ENCODE measurements around the gene BACH2.

BACH2 gene

DNA sequence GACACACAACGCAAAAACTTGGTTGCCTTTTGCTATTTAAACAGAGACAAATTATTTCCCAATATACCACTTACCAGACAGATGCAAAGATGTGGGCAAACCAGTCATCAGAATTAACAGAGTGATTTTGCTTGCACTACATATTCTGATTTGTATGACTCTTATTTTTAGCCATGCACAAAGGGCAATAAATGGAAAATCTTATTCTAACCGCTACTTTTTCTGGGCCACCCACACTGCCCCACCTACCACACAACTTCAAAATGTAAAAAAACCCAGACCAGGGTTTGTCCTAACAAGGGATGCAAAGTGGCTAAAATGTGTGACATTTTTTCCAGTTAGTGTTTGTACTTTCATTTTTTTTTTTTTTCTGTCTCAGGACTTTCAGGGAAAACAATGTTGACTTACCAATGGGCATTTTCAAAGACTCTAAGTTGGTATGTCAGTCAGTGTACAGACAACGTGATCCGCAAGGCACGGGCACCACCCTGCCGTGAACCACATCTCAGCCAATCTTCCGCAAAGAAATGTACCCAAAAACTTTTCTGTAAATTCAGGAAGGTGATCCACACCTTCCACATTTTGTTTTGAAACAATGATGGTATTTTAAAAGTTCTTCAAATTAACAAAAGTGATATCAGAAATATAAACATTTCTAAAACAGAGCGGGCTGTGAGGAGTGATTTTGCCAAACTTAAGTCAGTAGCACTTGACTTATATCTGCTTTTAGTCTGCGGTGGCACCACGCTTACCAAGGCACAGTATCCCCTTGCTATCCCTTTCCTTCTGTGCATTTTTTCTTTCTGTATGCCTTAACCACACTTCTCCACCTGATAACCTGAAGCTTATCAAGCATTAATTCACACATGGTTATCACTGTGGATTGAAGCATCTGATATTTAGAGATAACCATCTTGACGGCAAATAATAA, 216.8 kb downstream of the BACH2 start:
- no peaks in the 10 kb centered on the region for H3K9me3 ChIP-seq (ENCODE audit: severe bottlenecking)
- no peaks in the 10 kb centered on the region for H3K4me1 ChIP-seq (ENCODE audit: insufficient read depth, poor library complexity, severe bottlenecking)
- H3K27ac ChIP-seq (ENCODE audit: poor library complexity, severe bottlenecking) = no peak overlapping the region
- no peak overlapping the region for H3K4me3 ChIP-seq (ENCODE audit: severe bottlenecking)
- TF ChIP-seq, protein P1, sequence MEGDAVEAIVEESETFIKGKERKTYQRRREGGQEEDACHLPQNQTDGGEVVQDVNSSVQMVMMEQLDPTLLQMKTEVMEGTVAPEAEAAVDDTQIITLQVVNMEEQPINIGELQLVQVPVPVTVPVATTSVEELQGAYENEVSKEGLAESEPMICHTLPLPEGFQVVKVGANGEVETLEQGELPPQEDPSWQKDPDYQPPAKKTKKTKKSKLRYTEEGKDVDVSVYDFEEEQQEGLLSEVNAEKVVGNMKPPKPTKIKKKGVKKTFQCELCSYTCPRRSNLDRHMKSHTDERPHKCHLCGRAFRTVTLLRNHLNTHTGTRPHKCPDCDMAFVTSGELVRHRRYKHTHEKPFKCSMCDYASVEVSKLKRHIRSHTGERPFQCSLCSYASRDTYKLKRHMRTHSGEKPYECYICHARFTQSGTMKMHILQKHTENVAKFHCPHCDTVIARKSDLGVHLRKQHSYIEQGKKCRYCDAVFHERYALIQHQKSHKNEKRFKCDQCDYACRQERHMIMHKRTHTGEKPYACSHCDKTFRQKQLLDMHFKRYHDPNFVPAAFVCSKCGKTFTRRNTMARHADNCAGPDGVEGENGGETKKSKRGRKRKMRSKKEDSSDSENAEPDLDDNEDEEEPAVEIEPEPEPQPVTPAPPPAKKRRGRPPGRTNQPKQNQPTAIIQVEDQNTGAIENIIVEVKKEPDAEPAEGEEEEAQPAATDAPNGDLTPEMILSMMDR (IDR thresholded peaks at IDR 0.05; ENCODE audit: poor library complexity, severe bottlenecking) = no peak
- no peaks in the 10 kb centered on the region for H3K36me3 ChIP-seq (ENCODE audit: low read depth)
- ATAC-seq (ENCODE audit: low read depth) = no peak
- no peaks in the 10 kb centered on the region for H3K27me3 ChIP-seq (ENCODE audit: insufficient read depth, poor library complexity, severe bottlenecking)
- DNase-seq (ENCODE audit: low spot score) = no peak

DNA sequence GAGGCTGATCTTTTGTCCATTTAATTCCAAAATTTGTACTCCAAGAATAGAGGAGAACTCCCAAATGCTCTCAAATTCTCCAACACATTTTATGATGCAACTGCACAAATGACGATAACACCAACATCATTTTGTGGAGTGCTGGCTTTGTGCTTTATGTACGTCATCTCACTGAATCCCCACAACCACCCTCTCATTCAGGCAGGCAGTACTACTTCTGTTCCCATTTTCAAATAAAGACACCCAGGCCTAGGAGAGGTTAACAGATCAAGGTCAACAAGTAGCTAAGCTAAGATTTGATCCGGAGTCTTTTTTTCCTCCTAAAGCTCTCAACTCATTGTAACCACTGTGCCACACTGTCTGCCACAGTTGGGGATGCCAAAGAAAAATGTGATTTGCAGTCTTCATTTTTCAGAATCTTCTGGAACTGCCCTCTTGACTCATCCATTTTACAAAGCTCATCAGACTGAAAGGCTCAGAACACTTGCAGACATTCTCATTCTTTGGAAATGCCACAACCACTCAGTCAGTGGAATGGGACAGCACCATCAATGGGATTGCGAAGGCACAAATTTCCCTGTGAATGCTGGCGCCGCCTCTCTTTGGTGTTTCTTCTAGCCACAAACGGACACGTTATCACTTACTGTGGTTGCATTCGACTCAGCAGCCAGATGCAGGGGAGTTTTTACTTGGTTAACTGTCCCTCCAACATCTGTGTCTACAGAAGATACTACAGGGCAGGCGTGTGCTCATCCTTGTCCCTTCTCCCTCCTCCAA, 217.9 kb downstream of the BACH2 start:
- no peaks in the 10 kb centered on the region for H3K4me1 ChIP-seq (ENCODE audit: insufficient read depth, poor library complexity, severe bottlenecking)
- no peak overlapping the region for H3K4me3 ChIP-seq (ENCODE audit: severe bottlenecking)
- H3K27ac ChIP-seq (ENCODE audit: poor library complexity, severe bottlenecking) = no peak overlapping the region
- DNase-seq (ENCODE audit: low spot score) = no peak
- ATAC-seq (ENCODE audit: low read depth) = no peak
- H3K36me3 ChIP-seq (ENCODE audit: low read depth) = no peaks in the 10 kb centered on the region
- no peaks in the 10 kb centered on the region for H3K9me3 ChIP-seq (ENCODE audit: severe bottlenecking)
- TF ChIP-seq, protein P1 (IDR thresholded peaks at IDR 0.05; ENCODE audit: poor library complexity, severe bottlenecking) = no peak
- no peaks in the 10 kb centered on the region for H3K27me3 ChIP-seq (ENCODE audit: insufficient read depth, poor library complexity, severe bottlenecking)

DNA sequence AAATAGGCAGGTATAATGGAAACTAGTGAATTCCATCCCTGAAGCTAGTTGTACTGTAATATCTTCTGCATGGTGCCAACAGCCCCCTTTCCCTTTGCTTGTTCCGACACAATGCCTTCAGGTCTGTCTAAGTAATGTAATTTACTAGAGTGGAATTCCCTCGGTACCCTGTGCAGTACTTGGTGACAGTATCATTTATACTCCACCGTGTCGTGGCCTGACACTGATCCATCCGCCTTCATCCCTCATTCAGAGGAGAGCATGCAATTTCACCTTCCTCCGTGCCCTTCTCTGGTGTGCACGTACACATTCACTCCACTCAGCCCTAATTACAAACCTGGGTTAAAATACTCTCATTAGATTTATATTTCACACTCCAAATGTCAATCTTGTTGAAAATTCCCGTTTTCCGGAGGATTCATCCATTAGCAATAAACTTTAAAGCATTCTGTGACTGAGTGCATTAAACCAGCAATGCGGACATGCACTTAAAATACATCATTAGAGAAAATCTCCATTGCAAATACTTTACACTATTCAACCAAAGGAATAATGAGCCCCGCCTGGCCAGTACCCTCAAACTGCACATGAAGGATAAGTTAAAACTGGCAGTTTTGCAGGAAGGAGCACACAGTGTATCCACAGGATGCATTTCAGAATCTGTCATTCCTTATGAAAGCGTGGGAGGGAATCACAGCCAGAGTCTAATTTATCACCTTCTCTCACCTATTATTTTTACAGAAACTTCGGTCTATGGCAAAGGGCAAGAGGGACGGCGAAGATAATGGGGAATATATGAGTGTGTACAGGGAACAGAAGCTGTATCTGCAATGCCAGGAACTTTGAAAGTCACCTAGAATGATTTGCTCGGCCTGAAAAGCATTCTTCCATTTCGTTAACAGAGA, 219.9 kb downstream of the BACH2 start:
- Histone ChIP-seq H3K27ac (ENCODE audit: poor library complexity, severe bottlenecking) (no peak overlapping the region), H3K36me3 (ENCODE audit: low read depth) (no peaks in the 10 kb centered on the region), H3K27me3 (ENCODE audit: insufficient read depth, poor library complexity, severe bottlenecking) (no peaks in the 10 kb centered on the region), H3K9me3 (ENCODE audit: severe bottlenecking) (no peaks in the 10 kb centered on the region), H3K4me3 (ENCODE audit: severe bottlenecking) (no peak overlapping the region), H3K4me1 (ENCODE audit: insufficient read depth, poor library complexity, severe bottlenecking) (no peaks in the 10 kb centered on the region)
- ATAC-seq (ENCODE audit: low read depth) (no peak), DNase-seq (ENCODE audit: low spot score) (no peak)
- TF ChIP-seq, protein P1 (IDR thresholded peaks at IDR 0.05; ENCODE audit: poor library complexity, severe bottlenecking) = no peak

DNA sequence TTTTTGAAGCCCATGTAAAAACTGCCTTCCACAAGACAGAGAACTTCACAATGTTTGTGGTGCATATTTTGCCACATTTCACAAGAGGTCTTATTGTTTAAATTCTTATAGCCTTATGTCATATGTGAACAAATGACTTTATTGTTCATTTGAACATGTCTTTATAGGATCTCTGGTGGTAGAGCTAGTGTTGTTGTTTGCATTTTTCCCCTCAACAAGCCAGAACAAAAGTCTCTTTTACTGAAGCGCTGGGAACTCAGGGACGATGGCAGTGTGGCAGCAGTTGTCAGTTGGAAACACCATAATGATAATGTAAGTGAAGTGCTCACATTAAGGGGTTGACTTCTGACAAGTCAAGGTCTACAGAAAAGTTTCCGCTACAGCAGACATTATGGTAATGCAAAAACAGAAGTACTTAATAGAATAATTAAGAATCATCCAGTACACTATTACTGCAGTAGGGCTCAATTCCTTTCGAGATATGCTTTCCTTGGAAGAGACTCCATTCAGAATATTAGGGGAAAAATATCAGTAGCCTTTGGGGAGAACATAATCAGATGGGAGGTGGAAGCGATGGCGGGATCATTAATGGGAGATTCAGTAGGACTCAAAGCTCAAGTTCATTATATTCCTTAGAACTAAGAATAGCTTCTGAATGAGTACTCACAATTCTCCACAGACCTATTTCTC, 222.3 kb downstream of the BACH2 start:
- DNase-seq (ENCODE audit: low spot score) (no peak), ATAC-seq (ENCODE audit: low read depth) (no peak)
- H3K27ac ChIP-seq (ENCODE audit: poor library complexity, severe bottlenecking) = no peak overlapping the region
- no peaks in the 10 kb centered on the region for H3K36me3 ChIP-seq (ENCODE audit: low read depth)
- H3K27me3 ChIP-seq (ENCODE audit: insufficient read depth, poor library complexity, severe bottlenecking) = no peaks in the 10 kb centered on the region
- TF ChIP-seq, protein P1 (IDR thresholded peaks at IDR 0.05; ENCODE audit: poor library complexity, severe bottlenecking) = no peak
- no peak overlapping the region for H3K4me3 ChIP-seq (ENCODE audit: severe bottlenecking)
- H3K9me3 ChIP-seq (ENCODE audit: severe bottlenecking) = no peaks in the 10 kb centered on the region
- no peaks in the 10 kb centered on the region for H3K4me1 ChIP-seq (ENCODE audit: insufficient read depth, poor library complexity, severe bottlenecking)
